ENCODE measurements around the gene PARP3. TPM values are rescaled to one million over a fixed set of nuclear protein-coding genes. Genes with fewer than 3 reads are reported as not detected.
A peak's percentile ranks its signal among the peaks of the same experiment; 100 is the strongest.

PARP3 gene
- total and polyA plus RNA-seq, 2 donors from 2014 or later: 28.5 to 30.1 TPM

DNA sequence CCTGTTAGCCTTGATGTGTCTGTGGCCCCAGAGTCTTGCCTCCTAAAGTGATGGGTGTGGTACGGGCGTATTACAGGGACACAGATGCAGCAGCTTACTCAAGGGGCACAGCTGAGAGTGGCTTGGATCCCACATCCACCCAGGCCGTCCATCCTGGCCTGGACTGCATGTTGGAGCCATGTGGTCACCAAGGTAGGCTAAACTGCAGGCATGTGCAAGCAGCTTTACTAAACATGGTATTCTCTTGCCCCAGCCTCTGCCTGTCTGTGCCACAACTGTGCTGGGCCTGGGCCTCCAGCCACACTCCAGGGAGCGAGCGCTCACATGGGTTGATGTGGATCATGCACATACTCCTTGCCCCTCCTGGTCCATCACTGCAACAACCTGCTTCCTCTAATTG, 7.0 kb downstream of the PARP3 start:
- DNase-seq (peak in 1 of 5 donors; percentile 40), FAIRE-seq (no peak)
- Histone ChIP-seq H3K4me1 (ENCODE audit: control insufficient read depth in 2 of 3, insufficient read depth in 2 of 3, low read depth in 1 of 3, low read length in 3 of 3) (no peaks in the 10 kb centered on the region), H3K4me3 (ENCODE audit: low read length in 3 of 3) (no peak overlapping the region), H3K36me3 (ENCODE audit: control insufficient read depth in 2 of 3, insufficient read depth in 3 of 3, low read length in 3 of 3) (peaks cover 0 to 9% (median 4%) of the 10 kb centered on the region in 3 donors), H3K27me3 (ENCODE audit: control insufficient read depth, insufficient read depth, low read length) (no peaks in the 10 kb centered on the region), H3K9ac (ENCODE audit: low read length in 3 of 3) (no peak overlapping the region), H3K27ac (ENCODE audit: low read depth in 2 of 2, low read length in 2 of 2) (no peak overlapping the region), H3K9me3 (ENCODE audit: control insufficient read depth in 2 of 3, insufficient read depth in 1 of 3, low read length in 3 of 3) (no peaks in the 10 kb centered on the region)
- intact Hi-C loops (cut with DNase I): no loop called here
- TF ChIP-seq, protein P1, sequence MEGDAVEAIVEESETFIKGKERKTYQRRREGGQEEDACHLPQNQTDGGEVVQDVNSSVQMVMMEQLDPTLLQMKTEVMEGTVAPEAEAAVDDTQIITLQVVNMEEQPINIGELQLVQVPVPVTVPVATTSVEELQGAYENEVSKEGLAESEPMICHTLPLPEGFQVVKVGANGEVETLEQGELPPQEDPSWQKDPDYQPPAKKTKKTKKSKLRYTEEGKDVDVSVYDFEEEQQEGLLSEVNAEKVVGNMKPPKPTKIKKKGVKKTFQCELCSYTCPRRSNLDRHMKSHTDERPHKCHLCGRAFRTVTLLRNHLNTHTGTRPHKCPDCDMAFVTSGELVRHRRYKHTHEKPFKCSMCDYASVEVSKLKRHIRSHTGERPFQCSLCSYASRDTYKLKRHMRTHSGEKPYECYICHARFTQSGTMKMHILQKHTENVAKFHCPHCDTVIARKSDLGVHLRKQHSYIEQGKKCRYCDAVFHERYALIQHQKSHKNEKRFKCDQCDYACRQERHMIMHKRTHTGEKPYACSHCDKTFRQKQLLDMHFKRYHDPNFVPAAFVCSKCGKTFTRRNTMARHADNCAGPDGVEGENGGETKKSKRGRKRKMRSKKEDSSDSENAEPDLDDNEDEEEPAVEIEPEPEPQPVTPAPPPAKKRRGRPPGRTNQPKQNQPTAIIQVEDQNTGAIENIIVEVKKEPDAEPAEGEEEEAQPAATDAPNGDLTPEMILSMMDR (IDR thresholded peaks at IDR 0.05; ENCODE audit: borderline replicate concordance, extremely low read depth, insufficient read depth): no peak

DNA sequence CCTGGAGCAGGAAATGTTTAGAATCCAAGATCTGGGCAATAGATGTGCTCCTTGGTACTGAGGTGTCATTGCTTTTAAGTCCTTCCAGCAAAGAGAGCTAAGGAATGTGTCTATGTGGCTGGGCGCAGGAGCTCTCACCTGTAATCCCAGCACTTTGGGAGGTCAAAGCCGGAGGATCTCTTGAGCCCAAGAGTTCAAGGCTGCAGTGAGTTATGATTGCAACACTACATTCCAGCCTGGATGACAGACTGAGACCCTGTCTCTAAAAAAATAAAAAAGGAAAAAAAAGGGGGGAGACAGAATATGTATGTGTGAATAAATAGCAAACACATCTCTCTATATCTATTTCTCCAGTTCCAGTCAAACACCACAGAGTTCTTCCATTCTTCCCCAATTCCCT, 8.7 kb downstream of the PARP3 start:
- H3K9ac ChIP-seq (ENCODE audit: low read length in 3 of 3): no peak overlapping the region
- H3K27ac ChIP-seq (ENCODE audit: low read depth in 2 of 2, low read length in 2 of 2): no peak overlapping the region
- peaks cover 0 to 4% (median 2%) of the 10 kb centered on the region in 3 donors for H3K36me3 ChIP-seq (ENCODE audit: control insufficient read depth in 2 of 3, insufficient read depth in 3 of 3, low read length in 3 of 3)
- no peaks in the 10 kb centered on the region for H3K9me3 ChIP-seq (ENCODE audit: control insufficient read depth in 2 of 3, insufficient read depth in 1 of 3, low read length in 3 of 3)
- H3K27me3 ChIP-seq (ENCODE audit: control insufficient read depth, insufficient read depth, low read length): no peaks in the 10 kb centered on the region
- H3K4me3 ChIP-seq (ENCODE audit: low read length in 3 of 3): no peak overlapping the region
- no peak for FAIRE-seq
- intact Hi-C loops (cut with DNase I): no loop called here
- TF ChIP-seq, protein P1 (IDR thresholded peaks at IDR 0.05; ENCODE audit: borderline replicate concordance, extremely low read depth, insufficient read depth): no peak
- DNase-seq: no peak
- H3K4me1 ChIP-seq (ENCODE audit: control insufficient read depth in 2 of 3, insufficient read depth in 2 of 3, low read depth in 1 of 3, low read length in 3 of 3): peaks cover 0 to 8% (median 0%) of the 10 kb centered on the region in 3 donors

DNA sequence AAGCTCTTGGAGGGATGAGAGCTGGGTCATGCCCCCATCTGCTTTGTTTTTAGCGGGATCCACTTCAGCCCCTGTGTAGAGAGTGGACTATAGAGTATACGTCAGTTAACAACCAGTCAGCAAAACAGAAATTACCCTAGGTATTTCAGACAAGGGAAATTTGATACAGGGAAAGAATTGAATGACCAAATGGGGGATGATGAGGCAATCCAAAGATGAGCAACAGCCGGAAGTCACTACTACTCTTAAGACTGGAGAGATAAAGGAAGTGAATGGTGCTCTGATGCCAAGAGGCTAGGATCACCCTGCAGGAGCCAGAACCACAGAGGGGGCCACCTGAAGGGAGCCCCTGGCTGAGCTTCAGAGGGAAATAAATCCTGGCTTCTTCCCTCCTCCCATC, 11.3 kb downstream of the PARP3 start:
- H3K27me3 ChIP-seq (ENCODE audit: control insufficient read depth, insufficient read depth, low read length): no peaks in the 10 kb centered on the region
- TF ChIP-seq, protein P1 (IDR thresholded peaks at IDR 0.05; ENCODE audit: borderline replicate concordance, extremely low read depth, insufficient read depth): no peak
- no peak overlapping the region for H3K4me3 ChIP-seq (ENCODE audit: low read length in 3 of 3)
- FAIRE-seq: no peak
- no peak overlapping the region for H3K27ac ChIP-seq (ENCODE audit: low read depth in 2 of 2, low read length in 2 of 2)
- no peaks in the 10 kb centered on the region for H3K9me3 ChIP-seq (ENCODE audit: control insufficient read depth in 2 of 3, insufficient read depth in 1 of 3, low read length in 3 of 3)
- peak in 1 of 5 donors; percentile 31 for DNase-seq
- intact Hi-C loops (cut with DNase I): no loop called here
- H3K4me1 ChIP-seq (ENCODE audit: control insufficient read depth in 2 of 3, insufficient read depth in 2 of 3, low read depth in 1 of 3, low read length in 3 of 3): peaks cover 0 to 12% (median 0%) of the 10 kb centered on the region in 3 donors
- H3K36me3 ChIP-seq (ENCODE audit: control insufficient read depth in 2 of 3, insufficient read depth in 3 of 3, low read length in 3 of 3): peaks cover 0 to 4% (median 0%) of the 10 kb centered on the region in 3 donors
- no peak overlapping the region for H3K9ac ChIP-seq (ENCODE audit: low read length in 3 of 3)

DNA sequence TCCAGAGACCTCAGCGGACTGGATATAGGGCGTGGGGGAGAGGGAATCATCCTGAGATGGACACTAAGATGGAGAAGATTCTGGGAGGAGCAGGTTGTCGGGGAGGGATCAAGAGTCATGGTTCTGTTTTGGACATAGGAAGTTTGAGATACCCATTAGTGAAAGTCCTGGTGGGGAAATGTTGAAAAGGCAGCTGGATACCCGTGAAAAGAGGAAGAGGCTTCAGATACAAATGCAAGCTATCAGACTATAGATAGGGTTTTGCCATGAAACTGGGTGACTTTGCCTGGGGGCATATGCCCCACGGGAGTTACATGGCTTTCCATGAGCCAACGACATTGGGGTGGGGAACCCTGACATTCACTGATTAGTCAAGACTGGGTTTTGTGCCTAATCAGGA, 11.9 kb downstream of the PARP3 start:
- Histone ChIP-seq H3K27me3 (ENCODE audit: control insufficient read depth, insufficient read depth, low read length) (no peaks in the 10 kb centered on the region), H3K4me1 (ENCODE audit: control insufficient read depth in 2 of 3, insufficient read depth in 2 of 3, low read depth in 1 of 3, low read length in 3 of 3) (peaks cover 0 to 12% (median 0%) of the 10 kb centered on the region in 3 donors), H3K9me3 (ENCODE audit: control insufficient read depth in 2 of 3, insufficient read depth in 1 of 3, low read length in 3 of 3) (no peaks in the 10 kb centered on the region), H3K9ac (ENCODE audit: low read length in 3 of 3) (no peak overlapping the region), H3K4me3 (ENCODE audit: low read length in 3 of 3) (no peak overlapping the region), H3K27ac (ENCODE audit: low read depth in 2 of 2, low read length in 2 of 2) (no peak overlapping the region), H3K36me3 (ENCODE audit: control insufficient read depth in 2 of 3, insufficient read depth in 3 of 3, low read length in 3 of 3) (peaks cover 0 to 2% (median 0%) of the 10 kb centered on the region in 3 donors)
- TF ChIP-seq, protein P1 (IDR thresholded peaks at IDR 0.05; ENCODE audit: borderline replicate concordance, extremely low read depth, insufficient read depth): no peak
- FAIRE-seq: no peak
- DNase-seq: no peak
- intact Hi-C loops (cut with DNase I): no loop called here
